ENCODE data around the gene TIGD3. TPM values are rescaled to one million over a fixed set of nuclear protein-coding genes. Genes with fewer than 3 reads are reported as not detected.

The TIGD3 gene, protein sequence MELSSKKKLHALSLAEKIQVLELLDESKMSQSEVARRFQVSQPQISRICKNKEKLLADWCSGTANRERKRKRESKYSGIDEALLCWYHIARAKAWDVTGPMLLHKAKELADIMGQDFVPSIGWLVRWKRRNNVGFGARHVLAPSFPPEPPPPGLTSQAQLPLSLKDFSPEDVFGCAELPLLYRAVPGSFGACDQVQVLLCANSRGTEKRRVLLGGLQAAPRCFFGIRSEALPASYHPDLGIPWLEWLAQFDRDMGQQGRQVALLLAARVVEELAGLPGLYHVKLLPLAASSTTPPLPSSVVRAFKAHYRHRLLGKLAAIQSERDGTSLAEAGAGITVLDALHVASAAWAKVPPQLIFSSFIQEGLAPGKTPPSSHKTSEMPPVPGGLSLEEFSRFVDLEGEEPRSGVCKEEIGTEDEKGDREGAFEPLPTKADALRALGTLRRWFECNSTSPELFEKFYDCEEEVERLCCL
- 0.15 TPM in 1 of 2 replicates, not detected in the other for total RNA-seq (ENCODE audit: low replicate concordance)

DNA sequence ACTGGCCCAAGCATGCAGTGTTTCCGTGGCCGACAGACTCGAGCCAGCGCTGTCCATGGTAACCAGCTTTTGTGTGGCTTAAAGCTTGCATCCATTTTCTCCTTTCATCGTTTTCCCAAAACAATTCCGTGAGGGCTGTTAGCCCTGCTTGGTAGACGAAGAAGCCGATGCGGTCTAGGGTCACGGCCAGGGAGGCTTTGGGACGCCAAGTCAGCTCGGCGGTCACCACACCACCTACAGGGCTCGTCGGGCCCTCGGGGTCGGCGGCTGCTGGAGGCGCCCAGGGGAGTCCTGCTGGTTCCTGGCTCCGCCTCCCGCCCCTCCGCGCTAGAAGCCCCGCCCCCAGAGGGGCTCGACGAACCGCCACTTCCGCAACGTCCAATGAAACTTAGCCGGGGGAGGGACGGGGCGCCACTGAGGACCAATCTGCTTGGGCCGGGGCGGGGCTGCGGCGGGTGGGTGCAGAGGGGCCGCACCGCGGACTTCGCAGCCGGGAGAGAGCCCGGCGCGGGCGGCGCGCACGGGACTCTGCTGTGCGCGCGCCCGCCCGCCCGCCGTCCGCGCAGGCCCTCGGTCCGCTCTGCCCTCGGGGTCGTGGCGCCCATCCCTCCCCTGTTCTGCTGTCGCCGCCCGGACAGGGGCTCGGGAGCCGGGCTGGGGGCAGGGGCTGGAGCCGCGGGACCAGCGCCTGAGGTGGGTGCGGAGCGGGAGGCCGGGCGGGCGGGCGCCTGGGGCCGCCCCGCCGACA is at the start of gene TIGD3:
Gene TIGD3, plus strand, starts transcription at position 487 of the 748 bp plus-strand sequence. CDS start 1,058 bp downstream, outside the sequence.

DNA sequence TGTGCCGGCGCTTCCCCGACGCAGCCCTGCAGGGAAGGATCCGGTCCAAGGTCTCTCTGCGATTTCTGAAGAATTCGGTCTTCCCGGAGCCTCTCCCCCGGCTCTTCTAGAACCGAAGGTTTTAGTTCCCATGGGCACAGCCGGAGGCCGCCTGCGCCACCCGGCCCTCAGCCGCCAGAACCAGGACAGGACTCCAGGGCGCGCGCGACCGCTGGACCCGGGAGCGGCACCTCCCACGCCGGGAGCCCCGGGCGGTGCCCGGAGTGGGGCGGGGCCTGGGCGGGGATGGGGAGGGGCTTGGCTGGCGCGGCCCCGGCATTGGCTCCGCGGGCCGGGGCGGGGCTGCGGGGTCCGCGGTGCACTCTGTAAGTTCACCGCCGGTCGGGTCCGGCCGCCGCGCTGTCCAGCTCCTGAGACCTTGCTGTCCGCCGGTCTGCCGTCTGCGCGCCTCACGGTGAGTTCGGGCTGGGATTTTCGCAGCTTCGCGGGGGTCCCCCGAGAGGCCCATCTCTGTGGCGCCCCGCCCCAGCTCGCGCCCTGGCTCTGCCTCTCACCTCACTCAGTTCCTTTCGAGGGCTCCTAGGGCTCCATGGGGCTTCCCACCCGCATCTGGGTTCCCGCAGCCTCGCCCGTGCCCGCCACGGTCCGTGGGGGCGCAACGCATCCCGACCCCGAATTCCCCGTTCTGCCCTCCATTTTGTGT is 39.9 kb upstream of the TIGD3 start, which contains the start of gene CDC42EP2:
Gene CDC42EP2, plus strand, starts transcription at position 366 of the 703 bp plus-strand sequence. CDS start 6,033 bp downstream, outside the sequence.

DNA sequence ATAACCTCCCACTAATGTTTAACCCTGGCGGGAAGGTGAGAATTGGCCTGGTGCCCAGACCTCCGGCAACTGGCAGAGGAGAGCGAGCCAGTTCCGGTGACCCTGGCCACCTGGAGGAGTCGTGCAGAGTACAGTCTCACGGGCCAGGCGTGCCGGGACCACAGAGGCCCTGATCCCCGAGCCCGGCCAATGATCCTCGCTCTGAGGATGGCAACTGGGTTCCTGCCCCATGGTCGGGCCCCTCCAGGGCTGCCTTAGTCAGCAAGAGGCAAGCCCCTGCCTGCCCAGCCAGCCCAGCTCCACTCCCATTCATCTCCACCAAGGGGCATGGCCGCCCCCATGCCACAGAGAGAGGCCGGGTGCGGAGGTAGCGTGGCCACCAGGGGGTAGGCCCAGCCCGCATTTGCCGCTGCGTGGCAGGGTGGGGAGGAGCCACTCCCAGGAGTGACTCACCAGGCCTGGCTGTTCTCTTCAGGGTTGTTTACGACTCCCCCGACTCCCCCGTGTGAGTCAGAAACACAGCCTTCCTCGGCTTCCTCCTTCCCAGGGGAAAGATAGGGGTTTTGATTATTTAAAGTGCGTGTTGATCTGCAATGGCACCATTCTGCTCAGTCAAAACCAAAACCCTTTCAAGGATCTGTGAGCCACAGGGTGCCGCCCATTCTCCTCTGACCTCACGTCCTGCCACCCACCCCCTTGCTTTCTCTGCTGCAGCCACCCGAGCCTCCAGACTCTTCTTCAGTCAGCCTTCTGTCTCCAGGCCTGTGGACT is 27.7 kb downstream of the TIGD3 start, which contains the start of gene SLC25A45:
Gene SLC25A45, minus strand, starts transcription at position 614 of the 771 bp plus-strand sequence. CDS start 695 bp downstream, outside the sequence.

DNA sequence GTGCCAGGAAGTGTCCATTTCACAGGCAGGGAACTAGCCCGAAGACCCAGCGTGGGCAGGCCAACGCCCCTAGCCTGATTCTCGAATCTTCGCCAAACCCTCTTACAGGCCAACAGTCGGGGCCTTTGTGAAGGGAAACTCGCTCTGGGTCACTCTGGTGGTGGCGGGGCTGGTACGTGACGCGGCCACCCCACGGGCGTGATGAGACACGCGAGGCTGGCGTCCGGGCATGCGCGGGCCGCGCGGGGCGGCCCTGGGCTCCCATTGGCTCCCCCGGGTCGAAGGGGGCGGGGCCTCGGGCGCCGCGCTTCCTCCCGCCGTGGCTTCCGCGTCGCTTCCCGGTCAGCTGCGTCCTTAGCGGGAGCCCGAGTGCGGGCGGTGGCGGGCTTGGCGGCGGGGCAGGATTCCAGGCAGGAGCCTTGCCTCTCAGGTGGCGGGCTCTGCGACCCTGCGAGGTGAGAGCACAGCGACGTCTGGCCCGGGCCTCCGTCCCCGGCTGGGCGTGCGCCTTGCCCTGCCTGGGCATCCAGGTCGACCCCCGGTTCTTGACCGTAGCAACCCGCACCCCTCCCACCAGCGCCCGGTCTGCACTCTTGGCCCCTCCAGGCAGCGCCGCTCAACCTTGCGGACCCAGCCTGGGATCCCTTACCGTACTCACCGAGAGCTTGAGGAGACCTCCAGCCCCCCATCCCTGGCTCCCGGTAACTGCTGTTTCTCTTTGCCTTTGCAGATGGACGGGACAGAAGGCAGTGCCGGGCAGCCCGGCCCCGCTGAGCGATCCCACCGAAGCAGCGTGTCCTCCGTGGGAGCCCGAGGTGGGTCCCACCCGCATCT is 32.0 kb downstream of the TIGD3 start, which contains the start of gene FRMD8:
Gene FRMD8, plus strand, starts transcription at position 331 of the 834 bp plus-strand sequence. Its CDS starts 400 bp downstream, at position 731.

Other genes starting within 250 kb of the TIGD3 start
- gene TM7SF2, start 242.9 kb upstream of the TIGD3 start, total RNA-seq (ENCODE audit: low replicate concordance), result 7.6 and 8.8 TPM in 2 replicates
- 3.0 and 7.5 TPM in 2 replicates for gene ZNHIT2, start 237.1 kb upstream of the TIGD3 start, total RNA-seq (ENCODE audit: low replicate concordance)
- 499 and 518 TPM in 2 replicates for gene FAU, start 232.6 kb upstream of the TIGD3 start, total RNA-seq (ENCODE audit: low replicate concordance)
- gene MRPL49, start 232.4 kb upstream of the TIGD3 start, total RNA-seq (ENCODE audit: low replicate concordance), result 25.4 and 41.2 TPM in 2 replicates
- 11.7 and 19.7 TPM in 2 replicates for gene SYVN1, start 220.2 kb upstream of the TIGD3 start, total RNA-seq (ENCODE audit: low replicate concordance)
- gene SPDYC, start 184.5 kb upstream of the TIGD3 start, total RNA-seq (ENCODE audit: low replicate concordance), result not detected in 2 replicates
- 49.4 and 94.9 TPM in 2 replicates for gene CAPN1, start 172.8 kb upstream of the TIGD3 start, total RNA-seq (ENCODE audit: low replicate concordance)
- 3.4 and 3.9 TPM in 2 replicates for gene POLA2, start 92.8 kb upstream of the TIGD3 start, total RNA-seq (ENCODE audit: low replicate concordance)
- gene CDC42EP2, start 39.9 kb upstream of the TIGD3 start, total RNA-seq (ENCODE audit: low replicate concordance), result 8.5 and 17.2 TPM in 2 replicates
- gene DPF2, start 20.9 kb upstream of the TIGD3 start, total RNA-seq (ENCODE audit: low replicate concordance), result 19.4 and 27.6 TPM in 2 replicates
- gene SLC25A45, start 27.9 kb downstream of the TIGD3 start, total RNA-seq (ENCODE audit: low replicate concordance), result 1.4 and 2.3 TPM in 2 replicates
- gene FRMD8, start 31.9 kb downstream of the TIGD3 start, total RNA-seq (ENCODE audit: low replicate concordance), result 20.6 and 36.7 TPM in 2 replicates
- gene NEAT1, start 68.0 kb downstream of the TIGD3 start, total RNA-seq (ENCODE audit: low replicate concordance), result 109 and 295 TPM in 2 replicates
- gene MALAT1, start 144.3 kb downstream of the TIGD3 start, total RNA-seq (ENCODE audit: low replicate concordance), result 5,186 and 7,371 TPM in 2 replicates
- 81.3 and 110 TPM in 2 replicates for gene SCYL1, start 170.3 kb downstream of the TIGD3 start, total RNA-seq (ENCODE audit: low replicate concordance)
- gene LTBP3, start 203.6 kb downstream of the TIGD3 start, total RNA-seq (ENCODE audit: low replicate concordance), result 30.2 and 64.4 TPM in 2 replicates
- 34.3 and 43.3 TPM in 2 replicates for gene ZNRD2, start 215.7 kb downstream of the TIGD3 start, total RNA-seq (ENCODE audit: low replicate concordance)
- gene FAM89B, start 217.8 kb downstream of the TIGD3 start, total RNA-seq (ENCODE audit: low replicate concordance), result 5.5 and 27.7 TPM in 2 replicates
- gene EHBP1L1, start 221.3 kb downstream of the TIGD3 start, total RNA-seq (ENCODE audit: low replicate concordance), result 46.1 and 54.4 TPM in 2 replicates
- gene KCNK7, start 241.0 kb downstream of the TIGD3 start, total RNA-seq (ENCODE audit: low replicate concordance), result 0.23 TPM in 1 of 2 replicates, not detected in the other